ENCODE measurements around the gene PTPRN2. TPM values are rescaled to one million over a fixed set of nuclear protein-coding genes. Genes with fewer than 3 reads are reported as not detected.

PTPRN2 gene
- total and polyA plus RNA-seq, 2 of the 13 experiments (the other 11 are each of a cell fraction or from before 2014, with no cell fraction given), result 2.5 to 24.2 TPM

DNA sequence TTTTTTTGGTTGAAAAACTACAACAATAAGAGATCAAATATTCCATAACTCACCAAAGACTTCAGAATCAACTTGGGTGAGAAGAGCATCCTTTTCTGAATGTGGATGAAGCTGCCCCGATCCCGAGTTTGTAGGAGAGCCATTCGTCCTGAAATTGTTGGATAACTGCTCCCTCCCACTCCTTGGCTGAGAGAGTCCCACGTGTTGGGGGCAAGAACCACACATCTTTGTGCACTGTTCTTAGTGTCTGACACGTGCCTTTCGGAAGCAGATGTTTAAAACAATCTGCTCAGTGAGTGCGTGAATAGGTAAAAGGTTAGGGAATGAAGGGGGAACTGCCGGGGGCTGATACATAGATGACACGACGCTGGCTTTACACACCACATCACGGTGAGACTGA is 575.7 kb downstream of the PTPRN2 start:
- intact Hi-C loops (cut with micrococcal nuclease; ENCODE audit: unreplicated experiment), result no loop called here
- Histone ChIP-seq H3K9ac (ENCODE audit: insufficient read depth, low read depth, low read length) (no peak overlapping the region), H2AFZ (ENCODE audit: low read length) (no peak overlapping the region), H3K79me2 (ENCODE audit: insufficient read depth, low read length) (no peaks in the 10 kb centered on the region), H3K4me1 (ENCODE audit: insufficient read depth, low read length) (peaks cover 25% of the 10 kb centered on the region), H3K4me2 (ENCODE audit: low read depth, low read length) (no peak overlapping the region), H3K9me3 (ENCODE audit: low read length) (no peaks in the 10 kb centered on the region), H3K27me3 (ENCODE audit: control insufficient read depth in 1 of 2, insufficient read depth in 2 of 2, low read length in 2 of 2) (no peaks in the 10 kb centered on the region), H3K4me3 (replicated peaks in 1 of 3; ENCODE audit: insufficient read depth in 1 of 3, low read depth in 2 of 3, low read length in 3 of 3) (no peak overlapping the region), H3K36me3 (replicated peaks in 1 of 2; ENCODE audit: control insufficient read depth in 1 of 2, insufficient read depth in 2 of 2, low read length in 2 of 2) (no peaks in the 10 kb centered on the region), H4K20me1 (ENCODE audit: insufficient read depth, low read length) (no peaks in the 10 kb centered on the region; the same call in 1 of the 2 replicates), H3K27ac (ENCODE audit: extremely low read length, insufficient read depth, low read length) (no peak overlapping the region)
- no peak for TF ChIP-seq PHF8 (CRISPR knock-in tag; IDR thresholded peaks at IDR 0.05)
- TF ChIP-seq, protein P1, sequence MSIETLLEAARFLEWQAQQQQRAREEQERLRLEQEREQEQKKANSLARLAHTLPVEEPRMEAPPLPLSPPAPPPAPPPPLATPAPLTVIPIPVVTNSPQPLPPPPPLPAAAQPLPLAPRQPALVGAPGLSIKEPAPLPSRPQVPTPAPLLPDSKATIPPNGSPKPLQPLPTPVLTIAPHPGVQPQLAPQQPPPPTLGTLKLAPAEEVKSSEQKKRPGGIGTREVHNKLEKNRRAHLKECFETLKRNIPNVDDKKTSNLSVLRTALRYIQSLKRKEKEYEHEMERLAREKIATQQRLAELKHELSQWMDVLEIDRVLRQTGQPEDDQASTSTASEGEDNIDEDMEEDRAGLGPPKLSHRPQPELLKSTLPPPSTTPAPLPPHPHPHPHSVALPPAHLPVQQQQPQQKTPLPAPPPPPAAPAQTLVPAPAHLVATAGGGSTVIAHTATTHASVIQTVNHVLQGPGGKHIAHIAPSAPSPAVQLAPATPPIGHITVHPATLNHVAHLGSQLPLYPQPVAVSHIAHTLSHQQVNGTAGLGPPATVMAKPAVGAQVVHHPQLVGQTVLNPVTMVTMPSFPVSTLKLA (IDR thresholded peaks at IDR 0.05), result 0 out of 2 replicates have a peak, but pooled peaks have one; percentile 17
- TF ChIP-seq, protein P2, sequence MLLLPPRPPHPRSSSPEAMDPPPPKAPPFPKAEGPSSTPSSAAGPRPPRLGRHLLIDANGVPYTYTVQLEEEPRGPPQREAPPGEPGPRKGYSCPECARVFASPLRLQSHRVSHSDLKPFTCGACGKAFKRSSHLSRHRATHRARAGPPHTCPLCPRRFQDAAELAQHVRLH (CRISPR knock-in tag; IDR thresholded peaks at IDR 0.05; ENCODE audit: borderline replicate concordance, low read depth), result no peak
- 80% methylated on average over 11 of the region's 11 CpGs for WGBS (ENCODE audit: low lambda C conversion rate)
- POLR2A ChIA-PET, result no interaction called here
- no TSS peak for BruUV-seq (replicated peaks)
- DNase-seq (ENCODE audit: low spot score) (no peak), ATAC-seq (no peak), FAIRE-seq (no peak)
- in situ Hi-C loops (cut with HindIII; ENCODE audit: extremely low pct_ligation_motif_present, low pct_unique_long_range_greater_than_20kb), result no loop called here
- CTCF ChIA-PET (ENCODE audit: low intra/inter-chr PET ratio, low total read pairs), result no interaction called here

DNA sequence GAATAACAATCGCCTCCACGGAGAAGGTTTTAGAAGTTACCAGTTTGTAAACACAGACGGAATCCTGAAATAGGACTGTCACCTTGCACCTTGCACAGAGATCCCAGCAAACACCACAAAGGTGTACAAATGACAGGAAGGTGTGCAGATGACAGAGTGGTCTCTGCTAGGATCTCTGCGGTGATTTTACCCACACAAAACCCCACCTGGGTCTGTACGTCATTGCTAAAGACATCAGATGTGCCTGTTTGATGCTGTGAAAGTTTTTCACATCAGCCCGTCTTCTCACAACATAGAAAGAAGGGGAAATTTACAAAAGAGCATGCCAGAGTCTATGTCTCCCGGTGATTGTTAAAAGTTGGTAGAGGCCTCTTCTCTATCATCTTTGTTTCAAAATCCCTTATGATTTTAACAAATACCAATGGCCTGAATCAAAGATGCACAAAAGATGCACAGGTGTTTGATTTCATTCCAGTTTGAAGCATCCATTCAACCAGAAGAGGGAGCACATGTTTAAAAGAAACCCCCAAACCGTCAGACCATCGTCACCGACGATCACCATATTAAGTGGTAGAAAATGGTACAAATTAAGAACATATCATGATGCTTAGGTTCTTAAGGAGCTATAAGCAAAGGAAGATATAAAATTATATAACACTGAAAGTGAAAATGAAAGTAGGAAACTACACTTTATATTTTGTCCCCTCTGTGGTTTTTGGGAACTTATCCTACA is 576.5 kb downstream of the PTPRN2 start:
- Histone ChIP-seq H3K4me1 (ENCODE audit: insufficient read depth, low read length) (peaks cover 17% of the 10 kb centered on the region), H3K27me3 (ENCODE audit: control insufficient read depth in 1 of 2, insufficient read depth in 2 of 2, low read length in 2 of 2) (no peaks in the 10 kb centered on the region), H3K27ac (ENCODE audit: extremely low read length, insufficient read depth, low read length) (no peak overlapping the region), H2AFZ (ENCODE audit: low read length) (no peak overlapping the region), H3K36me3 (replicated peaks in 1 of 2; ENCODE audit: control insufficient read depth in 1 of 2, insufficient read depth in 2 of 2, low read length in 2 of 2) (no peaks in the 10 kb centered on the region), H3K79me2 (ENCODE audit: insufficient read depth, low read length) (no peaks in the 10 kb centered on the region), H3K4me3 (replicated peaks in 1 of 3; ENCODE audit: insufficient read depth in 1 of 3, low read depth in 2 of 3, low read length in 3 of 3) (no peak overlapping the region), H3K4me2 (ENCODE audit: low read depth, low read length) (no peak overlapping the region), H4K20me1 (ENCODE audit: insufficient read depth, low read length) (no peaks in the 10 kb centered on the region; the same call in 1 of the 2 replicates), H3K9ac (ENCODE audit: insufficient read depth, low read depth, low read length) (no peak overlapping the region), H3K9me3 (ENCODE audit: low read length) (no peaks in the 10 kb centered on the region)
- no peak for FAIRE-seq
- BruUV-seq (replicated peaks), result no TSS peak
- CTCF ChIA-PET (ENCODE audit: low intra/inter-chr PET ratio, low total read pairs), result no interaction called here
- in situ Hi-C loops (cut with HindIII; ENCODE audit: extremely low pct_ligation_motif_present, low pct_unique_long_range_greater_than_20kb), result no loop called here
- intact Hi-C loops (cut with micrococcal nuclease; ENCODE audit: unreplicated experiment), result no loop called here
- TF ChIP-seq NBN (conservative IDR thresholded peaks at IDR 0.05) (no peak), ZNF432 (CRISPR knock-in tag; IDR thresholded peaks at IDR 0.05; ENCODE audit: borderline replicate concordance) (no peak), CBFB (CRISPR knock-in tag; IDR thresholded peaks at IDR 0.05) (no peak), MEIS2 (CRISPR knock-in tag; IDR thresholded peaks at IDR 0.05) (no peak), STAG1 (CRISPR knock-in tag; IDR thresholded peaks at IDR 0.05) (0 out of 2 replicates have a peak, but pooled peaks have one; percentile 6), NR1H2 (CRISPR knock-in tag; IDR thresholded peaks at IDR 0.05; ENCODE audit: borderline replicate concordance, low read depth) (no peak)
- TF ChIP-seq, protein P3, sequence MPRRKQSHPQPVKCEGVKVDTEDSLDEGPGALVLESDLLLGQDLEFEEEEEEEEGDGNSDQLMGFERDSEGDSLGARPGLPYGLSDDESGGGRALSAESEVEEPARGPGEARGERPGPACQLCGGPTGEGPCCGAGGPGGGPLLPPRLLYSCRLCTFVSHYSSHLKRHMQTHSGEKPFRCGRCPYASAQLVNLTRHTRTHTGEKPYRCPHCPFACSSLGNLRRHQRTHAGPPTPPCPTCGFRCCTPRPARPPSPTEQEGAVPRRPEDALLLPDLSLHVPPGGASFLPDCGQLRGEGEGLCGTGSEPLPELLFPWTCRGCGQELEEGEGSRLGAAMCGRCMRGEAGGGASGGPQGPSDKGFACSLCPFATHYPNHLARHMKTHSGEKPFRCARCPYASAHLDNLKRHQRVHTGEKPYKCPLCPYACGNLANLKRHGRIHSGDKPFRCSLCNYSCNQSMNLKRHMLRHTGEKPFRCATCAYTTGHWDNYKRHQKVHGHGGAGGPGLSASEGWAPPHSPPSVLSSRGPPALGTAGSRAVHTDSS (CRISPR knock-in tag; conservative IDR thresholded peaks at IDR 0.05), result no peak
- TF ChIP-seq, protein P4, sequence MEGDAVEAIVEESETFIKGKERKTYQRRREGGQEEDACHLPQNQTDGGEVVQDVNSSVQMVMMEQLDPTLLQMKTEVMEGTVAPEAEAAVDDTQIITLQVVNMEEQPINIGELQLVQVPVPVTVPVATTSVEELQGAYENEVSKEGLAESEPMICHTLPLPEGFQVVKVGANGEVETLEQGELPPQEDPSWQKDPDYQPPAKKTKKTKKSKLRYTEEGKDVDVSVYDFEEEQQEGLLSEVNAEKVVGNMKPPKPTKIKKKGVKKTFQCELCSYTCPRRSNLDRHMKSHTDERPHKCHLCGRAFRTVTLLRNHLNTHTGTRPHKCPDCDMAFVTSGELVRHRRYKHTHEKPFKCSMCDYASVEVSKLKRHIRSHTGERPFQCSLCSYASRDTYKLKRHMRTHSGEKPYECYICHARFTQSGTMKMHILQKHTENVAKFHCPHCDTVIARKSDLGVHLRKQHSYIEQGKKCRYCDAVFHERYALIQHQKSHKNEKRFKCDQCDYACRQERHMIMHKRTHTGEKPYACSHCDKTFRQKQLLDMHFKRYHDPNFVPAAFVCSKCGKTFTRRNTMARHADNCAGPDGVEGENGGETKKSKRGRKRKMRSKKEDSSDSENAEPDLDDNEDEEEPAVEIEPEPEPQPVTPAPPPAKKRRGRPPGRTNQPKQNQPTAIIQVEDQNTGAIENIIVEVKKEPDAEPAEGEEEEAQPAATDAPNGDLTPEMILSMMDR (CRISPR knock-in tag; IDR thresholded peaks at IDR 0.05), result peak; percentile 13; the same call in 1 of the 2 replicates
- no peak for DNase-seq (ENCODE audit: low spot score)
- WGBS (ENCODE audit: low lambda C conversion rate), result 73% methylated on average over 10 of the region's 11 CpGs
- POLR2A ChIA-PET, result no interaction called here
- no peak for ATAC-seq
